Liver (tissue), 9 donors: ENCODE measurements around the gene GLB1L3. TPM values are rescaled to one million over a fixed set of nuclear protein-coding genes. Genes with fewer than 3 reads are reported as not detected.

ENCODE experiments used
- DNase-seq: peaks from one replicate; pipeline ENCODE4 v3.0.0-alpha.2; 2017; ENCODE audit warnings: low spot score
- H3K27ac ChIP-seq, 2 donors: one replicate each; pipeline ENCODE4 v1.7.0; 2013; ENCODE audit warnings: inconsistent platforms in 2 of 2, low read length in 2 of 2, control low read depth in 1 of 2, low read depth in 1 of 2, mild to moderate bottlenecking in 1 of 2
- H3K27me3 ChIP-seq, 4 donors: one replicate each; pipeline versions ENCODE4 v1.6.1 to v1.7.0; 2013; ENCODE audit warnings: low read length in 3 of 4, inconsistent platforms in 1 of 4, mild to moderate bottlenecking in 1 of 4, moderate library complexity in 1 of 4; ENCODE audit not compliant: control insufficient read depth in 4 of 4, insufficient read depth in 4 of 4
- H3K36me3 ChIP-seq, 4 donors: one replicate each; pipeline versions ENCODE4 v1.6.1 to v1.7.0; 2013; ENCODE audit warnings: low read length in 3 of 4, mild to moderate bottlenecking in 3 of 4, low read depth in 1 of 4, moderate library complexity in 1 of 4; ENCODE audit not compliant: control insufficient read depth in 4 of 4, insufficient read depth in 3 of 4
- H3K4me1 ChIP-seq, 4 donors: one replicate each; pipeline versions ENCODE4 v1.6.1 to v1.7.0; 2013; ENCODE audit warnings: low read length in 3 of 4, mild to moderate bottlenecking in 3 of 4, moderate library complexity in 1 of 4; ENCODE audit not compliant: control insufficient read depth in 4 of 4, insufficient read depth in 4 of 4
- H3K4me3 ChIP-seq, 3 donors: one replicate each; pipeline versions ENCODE4 v1.6.1 to v1.7.0; 2013; ENCODE audit warnings: low read length in 3 of 3, control low read depth in 1 of 3, low read depth in 1 of 3, mild to moderate bottlenecking in 1 of 3
- H3K9ac ChIP-seq, 2 donors: one replicate each; pipeline ENCODE4 v1.7.0; 2013; ENCODE audit warnings: low read length in 2 of 2, mild to moderate bottlenecking in 2 of 2, moderate library complexity in 2 of 2, control low read depth in 1 of 2, low read depth in 1 of 2
- H3K9me3 ChIP-seq, 4 donors: one replicate each; pipeline versions ENCODE4 v1.6.1 to v1.7.0; 2013; ENCODE audit warnings: low read length in 3 of 4; ENCODE audit not compliant: control insufficient read depth in 4 of 4
- EGR1 ChIP-seq, 2 donors: IDR thresholded peaks; 2 replicates each; pipeline ENCODE4 v1.6.1; 2016 to 2018; ENCODE audit warnings: antibody characterized with exemption in 2 of 2, low read depth in 2 of 2
- FOXA1 ChIP-seq: IDR thresholded peaks from 2 replicates; pipeline ENCODE4 v1.6.1; 2016; ENCODE audit warnings: antibody characterized with exemption
- FOXA2 ChIP-seq: IDR thresholded peaks from 2 replicates; pipeline ENCODE4 v1.6.1; 2016; ENCODE audit warnings: antibody characterized with exemption
- GABPA ChIP-seq, 2 donors: IDR thresholded peaks in 1 of 2; conservative IDR thresholded peaks in 1 of 2; 2 replicates each; pipeline ENCODE4 v1.6.1; 2016; ENCODE audit warnings: antibody characterized with exemption in 2 of 2, mild to moderate bottlenecking in 1 of 2, moderate library complexity in 1 of 2
- HNF4A ChIP-seq, 2 donors: conservative IDR thresholded peaks; 2 replicates each; pipeline ENCODE4 v1.6.1; 2016; ENCODE audit warnings: antibody characterized with exemption in 2 of 2, mild to moderate bottlenecking in 2 of 2
- HNF4G ChIP-seq: IDR thresholded peaks from 2 replicates; pipeline ENCODE4 v1.6.1; 2016; ENCODE audit warnings: antibody characterized with exemption
- JUND ChIP-seq, 2 donors: IDR thresholded peaks; 2 replicates each; pipeline ENCODE4 v1.6.1; 2016; ENCODE audit warnings: antibody characterized with exemption in 2 of 2
- NR2F2 ChIP-seq: IDR thresholded peaks from 2 replicates; pipeline ENCODE4 v1.6.1; 2016; ENCODE audit warnings: antibody characterized with exemption
- RAD21 ChIP-seq, 2 donors: IDR thresholded peaks; 2 replicates each; pipeline ENCODE4 v1.6.1; 2016; ENCODE audit warnings: antibody characterized with exemption in 2 of 2, mild to moderate bottlenecking in 2 of 2
- RXRA ChIP-seq, 2 donors: IDR thresholded peaks; 2 replicates each; pipeline ENCODE4 v1.6.1; 2017 to 2018; ENCODE audit warnings: antibody characterized with exemption in 2 of 2, mild to moderate bottlenecking in 1 of 2
- TAF1 ChIP-seq: conservative IDR thresholded peaks from 2 replicates; pipeline ENCODE4 v1.6.1; 2016; ENCODE audit warnings: antibody characterized with exemption, mild to moderate bottlenecking
- YY1 ChIP-seq: IDR thresholded peaks from 2 replicates; pipeline ENCODE4 v1.6.1; 2016; ENCODE audit warnings: antibody characterized with exemption, mild to moderate bottlenecking
- WGBS: extraction: QIAGEN DNeasy Blood & Tissue Kit; methylation state at CpG from one replicate; pipeline ENCODE4 v1.1.7; 2013; 5-methylcytosine and 5-hydroxymethylcytosine counted together
- polyA plus RNA-seq, 2 donors: library from polyadenylated mRNA; stranded (reverse) in 1 of 2; unstranded in 1 of 2; fragments of 200-250 nt in 1 of 2; fragments of >200 nt in 1 of 2; fragmentation: Nextera tagmentation in 1 of 2; extraction: Ambion mirVana in 1 of 2; gene quantifications; one replicate each; pipeline versions ENCODE4 v1.2.1 to v1.2.3, GENCODE V29; 2013 to 2015
- total RNA-seq, 2 donors: library from RNA; depleted of rRNA; stranded (reverse); fragments of >200 nt; gene quantifications; one replicate each; pipeline ENCODE4 v1.2.3, GENCODE V29; 2014
- TF ChIP-seq, protein P1 (sequence below): IDR thresholded peaks from 2 replicates; pipeline ENCODE4 v1.6.1; 2016; ENCODE audit warnings: antibody characterized with exemption
- TF ChIP-seq, protein P2 (sequence below): fragments of 150-350 bp; IDR thresholded peaks from 2 replicates; pipeline ENCODE4 v1.5.1; 2017; ENCODE audit warnings: improper control_type of control experiment, low read depth, low read length; ENCODE audit not compliant: missing input control
- TF ChIP-seq, protein P3 (sequence below): IDR thresholded peaks from 2 replicates; pipeline ENCODE4 v1.6.1; 2016; ENCODE audit warnings: antibody characterized with exemption, mild to moderate bottlenecking
- donor health status: healthy.
- donor health status: healthy.
- donor health status: healthy.
- donor health status: healthy.
- donor health status: healthy.

GLB1L3 gene
- total and polyA plus RNA-seq, 4 donors: 0.08 TPM; not detected in 3

DNA sequence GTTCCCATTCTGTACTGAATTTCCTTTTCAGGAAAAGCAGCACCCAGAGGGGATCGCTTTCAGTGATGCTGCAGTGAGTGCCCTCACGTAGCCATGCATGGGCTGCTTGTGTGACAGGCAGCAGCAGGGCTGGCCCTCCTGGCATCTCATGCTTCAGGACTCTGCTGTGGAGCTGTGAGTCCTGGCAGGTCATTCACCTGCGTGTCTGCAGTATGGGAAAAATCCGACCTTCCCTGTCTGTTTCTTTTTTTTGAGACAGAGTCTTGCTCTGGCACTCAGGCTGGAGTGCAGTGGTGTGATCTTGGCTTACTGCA lies 69.0 kb downstream of the GLB1L3 start:
- Histone ChIP-seq H3K36me3 (no peaks in the 10 kb centered on the region), H3K27me3 (no peaks in the 10 kb centered on the region), H3K4me3 (no peak overlapping the region), H3K9ac (no peak overlapping the region), H3K27ac (no peak overlapping the region), H3K4me1 (no peaks in the 10 kb centered on the region), H3K9me3 (no peaks in the 10 kb centered on the region)
- TF ChIP-seq FOXA2 (no peak), RAD21 (IDR thresholded peaks at IDR 0.05) (no peak)
- DNase-seq: no peak
- WGBS: 81% methylated on average over 4 of the region's 4 CpGs

DNA sequence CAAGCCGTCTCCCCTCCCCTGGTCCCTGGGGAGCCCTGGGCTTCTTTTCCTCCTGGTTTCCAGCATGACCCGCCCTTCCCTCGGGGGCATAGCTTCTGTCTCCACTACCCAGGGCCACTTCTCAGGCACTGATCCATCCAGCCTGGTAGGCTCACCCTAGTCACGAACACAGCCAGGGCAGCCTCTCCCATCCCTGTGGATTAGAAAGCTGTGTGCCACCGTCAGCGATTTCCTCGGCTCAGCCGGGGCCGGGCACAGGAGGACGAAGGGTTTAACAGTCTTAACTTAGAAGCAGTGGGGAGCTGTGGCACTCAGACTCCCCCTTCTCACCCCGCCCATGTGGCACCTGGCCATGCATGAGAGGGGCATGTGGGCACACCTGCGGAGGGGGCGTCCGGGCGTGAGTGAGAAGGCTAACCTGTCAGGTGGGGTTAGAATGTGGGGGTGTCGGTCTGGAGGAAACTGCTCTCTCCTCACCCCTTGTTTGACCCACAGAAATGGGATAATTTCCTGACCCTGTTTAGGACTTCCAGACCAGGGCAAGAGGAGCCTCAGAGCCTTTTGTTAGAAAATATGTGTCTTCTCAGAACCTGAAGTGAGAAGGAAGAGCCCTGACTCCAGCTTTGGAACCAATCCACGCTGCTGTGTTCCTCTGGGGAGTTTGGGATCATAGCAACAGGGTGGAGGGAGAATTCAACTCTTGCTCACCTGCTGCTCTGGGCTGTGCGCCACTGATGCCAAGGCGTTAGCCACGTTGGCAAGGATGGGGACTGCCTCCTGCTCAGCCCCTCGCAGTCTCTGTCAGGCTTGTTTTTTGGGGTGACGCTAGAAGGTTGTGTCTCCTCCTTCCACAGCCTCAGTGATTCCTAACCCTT lies 70.2 kb downstream of the GLB1L3 start:
- DNase-seq: peak; percentile 21

DNA sequence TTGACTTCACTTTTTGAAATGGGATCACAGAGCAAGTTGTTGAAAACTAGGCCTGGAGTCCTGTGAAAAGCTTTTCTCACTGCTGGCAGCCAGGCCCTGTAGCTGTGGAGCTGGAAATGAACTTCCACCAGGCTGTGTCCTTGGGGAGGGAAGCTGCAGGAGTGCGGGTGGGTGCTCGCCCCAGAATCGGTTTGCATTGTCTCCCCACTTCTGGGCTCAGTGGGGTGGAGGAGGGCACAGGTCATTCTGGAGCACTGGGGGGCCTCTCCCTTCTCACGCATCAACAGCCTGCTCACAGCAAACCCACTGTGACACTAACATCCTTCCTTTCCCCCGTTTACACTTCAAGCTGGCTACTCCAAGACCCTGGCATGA lies 70.8 kb downstream of the GLB1L3 start:
- Histone ChIP-seq H3K27me3 (no peaks in the 10 kb centered on the region), H3K9ac (no peak overlapping the region), H3K36me3 (no peaks in the 10 kb centered on the region), H3K4me3 (no peak overlapping the region), H3K4me1 (no peaks in the 10 kb centered on the region), H3K9me3 (no peaks in the 10 kb centered on the region), H3K27ac (no peak overlapping the region)
- TF ChIP-seq HNF4G: no peak
- TF ChIP-seq JUND (IDR thresholded peaks at IDR 0.05): no peak
- TF ChIP-seq RXRA (IDR thresholded peaks at IDR 0.05): no peak
- TF ChIP-seq, protein P1, sequence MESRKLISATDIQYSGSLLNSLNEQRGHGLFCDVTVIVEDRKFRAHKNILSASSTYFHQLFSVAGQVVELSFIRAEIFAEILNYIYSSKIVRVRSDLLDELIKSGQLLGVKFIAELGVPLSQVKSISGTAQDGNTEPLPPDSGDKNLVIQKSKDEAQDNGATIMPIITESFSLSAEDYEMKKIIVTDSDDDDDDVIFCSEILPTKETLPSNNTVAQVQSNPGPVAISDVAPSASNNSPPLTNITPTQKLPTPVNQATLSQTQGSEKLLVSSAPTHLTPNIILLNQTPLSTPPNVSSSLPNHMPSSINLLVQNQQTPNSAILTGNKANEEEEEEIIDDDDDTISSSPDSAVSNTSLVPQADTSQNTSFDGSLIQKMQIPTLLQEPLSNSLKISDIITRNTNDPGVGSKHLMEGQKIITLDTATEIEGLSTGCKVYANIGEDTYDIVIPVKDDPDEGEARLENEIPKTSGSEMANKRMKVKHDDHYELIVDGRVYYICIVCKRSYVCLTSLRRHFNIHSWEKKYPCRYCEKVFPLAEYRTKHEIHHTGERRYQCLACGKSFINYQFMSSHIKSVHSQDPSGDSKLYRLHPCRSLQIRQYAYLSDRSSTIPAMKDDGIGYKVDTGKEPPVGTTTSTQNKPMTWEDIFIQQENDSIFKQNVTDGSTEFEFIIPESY: no peak
- WGBS: 87% methylated on average over 5 of the region's 5 CpGs
- DNase-seq: no peak

More for the DNA sequence above, 70.2 kb downstream of the GLB1L3 start:
- TF ChIP-seq RAD21 (IDR thresholded peaks at IDR 0.05): no peak
- Histone ChIP-seq H3K27ac (no peak overlapping the region), H3K4me1 (no peaks in the 10 kb centered on the region), H3K36me3 (no peaks in the 10 kb centered on the region), H3K27me3 (no peaks in the 10 kb centered on the region), H3K4me3 (no peak overlapping the region), H3K9me3 (no peaks in the 10 kb centered on the region), H3K9ac (no peak overlapping the region)
- 89% methylated on average over 22 of the region's 22 CpGs for WGBS

DNA sequence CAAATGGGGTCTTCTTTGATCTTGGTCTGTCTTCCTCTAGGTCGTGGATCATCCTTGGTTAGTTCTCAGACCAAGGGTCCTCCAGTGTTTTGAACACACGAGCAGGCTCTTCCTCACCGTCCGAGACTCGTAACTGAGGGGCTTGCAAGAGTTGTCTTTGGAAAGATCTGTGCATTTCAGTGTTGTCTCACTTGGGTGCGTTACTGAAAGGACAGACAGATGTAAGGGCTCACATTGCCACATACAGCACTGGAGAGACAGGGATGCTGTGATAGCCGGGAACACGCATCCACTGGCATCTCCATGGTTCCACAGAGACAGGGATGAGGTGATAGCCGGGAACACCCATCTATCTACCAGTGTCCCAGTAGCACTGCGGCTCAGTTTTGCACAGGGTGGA lies 71.3 kb downstream of the GLB1L3 start:
- Histone ChIP-seq H3K27ac (no peak overlapping the region), H3K36me3 (no peaks in the 10 kb centered on the region), H3K4me1 (no peaks in the 10 kb centered on the region), H3K9me3 (no peaks in the 10 kb centered on the region), H3K9ac (no peak overlapping the region), H3K27me3 (no peaks in the 10 kb centered on the region), H3K4me3 (no peak overlapping the region)
- no peak for TF ChIP-seq JUND (IDR thresholded peaks at IDR 0.05)
- TF ChIP-seq HNF4G: no peak
- no peak for TF ChIP-seq NR2F2
- no peak for TF ChIP-seq YY1
- TF ChIP-seq GABPA (IDR thresholded peaks at IDR 0.05 in 1 of 2, conservative IDR thresholded peaks at IDR 0.05 in 1 of 2): no peak
- no peak for TF ChIP-seq RXRA (IDR thresholded peaks at IDR 0.05)
- TF ChIP-seq HNF4A (conservative IDR thresholded peaks at IDR 0.05): no peak
- no peak for TF ChIP-seq EGR1 (IDR thresholded peaks at IDR 0.05; ENCODE audit: low read depth in 2 of 2)
- TF ChIP-seq FOXA1: no peak
- no peak for TF ChIP-seq TAF1
- no peak for TF ChIP-seq FOXA2
- TF ChIP-seq, protein P2, sequence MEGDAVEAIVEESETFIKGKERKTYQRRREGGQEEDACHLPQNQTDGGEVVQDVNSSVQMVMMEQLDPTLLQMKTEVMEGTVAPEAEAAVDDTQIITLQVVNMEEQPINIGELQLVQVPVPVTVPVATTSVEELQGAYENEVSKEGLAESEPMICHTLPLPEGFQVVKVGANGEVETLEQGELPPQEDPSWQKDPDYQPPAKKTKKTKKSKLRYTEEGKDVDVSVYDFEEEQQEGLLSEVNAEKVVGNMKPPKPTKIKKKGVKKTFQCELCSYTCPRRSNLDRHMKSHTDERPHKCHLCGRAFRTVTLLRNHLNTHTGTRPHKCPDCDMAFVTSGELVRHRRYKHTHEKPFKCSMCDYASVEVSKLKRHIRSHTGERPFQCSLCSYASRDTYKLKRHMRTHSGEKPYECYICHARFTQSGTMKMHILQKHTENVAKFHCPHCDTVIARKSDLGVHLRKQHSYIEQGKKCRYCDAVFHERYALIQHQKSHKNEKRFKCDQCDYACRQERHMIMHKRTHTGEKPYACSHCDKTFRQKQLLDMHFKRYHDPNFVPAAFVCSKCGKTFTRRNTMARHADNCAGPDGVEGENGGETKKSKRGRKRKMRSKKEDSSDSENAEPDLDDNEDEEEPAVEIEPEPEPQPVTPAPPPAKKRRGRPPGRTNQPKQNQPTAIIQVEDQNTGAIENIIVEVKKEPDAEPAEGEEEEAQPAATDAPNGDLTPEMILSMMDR: no peak
- TF ChIP-seq, protein P3, sequence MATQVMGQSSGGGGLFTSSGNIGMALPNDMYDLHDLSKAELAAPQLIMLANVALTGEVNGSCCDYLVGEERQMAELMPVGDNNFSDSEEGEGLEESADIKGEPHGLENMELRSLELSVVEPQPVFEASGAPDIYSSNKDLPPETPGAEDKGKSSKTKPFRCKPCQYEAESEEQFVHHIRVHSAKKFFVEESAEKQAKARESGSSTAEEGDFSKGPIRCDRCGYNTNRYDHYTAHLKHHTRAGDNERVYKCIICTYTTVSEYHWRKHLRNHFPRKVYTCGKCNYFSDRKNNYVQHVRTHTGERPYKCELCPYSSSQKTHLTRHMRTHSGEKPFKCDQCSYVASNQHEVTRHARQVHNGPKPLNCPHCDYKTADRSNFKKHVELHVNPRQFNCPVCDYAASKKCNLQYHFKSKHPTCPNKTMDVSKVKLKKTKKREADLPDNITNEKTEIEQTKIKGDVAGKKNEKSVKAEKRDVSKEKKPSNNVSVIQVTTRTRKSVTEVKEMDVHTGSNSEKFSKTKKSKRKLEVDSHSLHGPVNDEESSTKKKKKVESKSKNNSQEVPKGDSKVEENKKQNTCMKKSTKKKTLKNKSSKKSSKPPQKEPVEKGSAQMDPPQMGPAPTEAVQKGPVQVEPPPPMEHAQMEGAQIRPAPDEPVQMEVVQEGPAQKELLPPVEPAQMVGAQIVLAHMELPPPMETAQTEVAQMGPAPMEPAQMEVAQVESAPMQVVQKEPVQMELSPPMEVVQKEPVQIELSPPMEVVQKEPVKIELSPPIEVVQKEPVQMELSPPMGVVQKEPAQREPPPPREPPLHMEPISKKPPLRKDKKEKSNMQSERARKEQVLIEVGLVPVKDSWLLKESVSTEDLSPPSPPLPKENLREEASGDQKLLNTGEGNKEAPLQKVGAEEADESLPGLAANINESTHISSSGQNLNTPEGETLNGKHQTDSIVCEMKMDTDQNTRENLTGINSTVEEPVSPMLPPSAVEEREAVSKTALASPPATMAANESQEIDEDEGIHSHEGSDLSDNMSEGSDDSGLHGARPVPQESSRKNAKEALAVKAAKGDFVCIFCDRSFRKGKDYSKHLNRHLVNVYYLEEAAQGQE: no peak
- TF ChIP-seq RAD21 (IDR thresholded peaks at IDR 0.05): no peak
- WGBS: 90% methylated on average over 10 of the region's 10 CpGs
- no peak for DNase-seq
